ENCODE results near the gene UBE2F. TPM values are rescaled to one million over a fixed set of nuclear protein-coding genes. Genes with fewer than 3 reads are reported as not detected.

Gene UBE2F
- total and polyA plus RNA-seq, 9 of the 15 experiments (the other 6 are each of a cell fraction or from before 2014, with no cell fraction given), result 18.1 to 88.1 (median 53.0) TPM

DNA sequence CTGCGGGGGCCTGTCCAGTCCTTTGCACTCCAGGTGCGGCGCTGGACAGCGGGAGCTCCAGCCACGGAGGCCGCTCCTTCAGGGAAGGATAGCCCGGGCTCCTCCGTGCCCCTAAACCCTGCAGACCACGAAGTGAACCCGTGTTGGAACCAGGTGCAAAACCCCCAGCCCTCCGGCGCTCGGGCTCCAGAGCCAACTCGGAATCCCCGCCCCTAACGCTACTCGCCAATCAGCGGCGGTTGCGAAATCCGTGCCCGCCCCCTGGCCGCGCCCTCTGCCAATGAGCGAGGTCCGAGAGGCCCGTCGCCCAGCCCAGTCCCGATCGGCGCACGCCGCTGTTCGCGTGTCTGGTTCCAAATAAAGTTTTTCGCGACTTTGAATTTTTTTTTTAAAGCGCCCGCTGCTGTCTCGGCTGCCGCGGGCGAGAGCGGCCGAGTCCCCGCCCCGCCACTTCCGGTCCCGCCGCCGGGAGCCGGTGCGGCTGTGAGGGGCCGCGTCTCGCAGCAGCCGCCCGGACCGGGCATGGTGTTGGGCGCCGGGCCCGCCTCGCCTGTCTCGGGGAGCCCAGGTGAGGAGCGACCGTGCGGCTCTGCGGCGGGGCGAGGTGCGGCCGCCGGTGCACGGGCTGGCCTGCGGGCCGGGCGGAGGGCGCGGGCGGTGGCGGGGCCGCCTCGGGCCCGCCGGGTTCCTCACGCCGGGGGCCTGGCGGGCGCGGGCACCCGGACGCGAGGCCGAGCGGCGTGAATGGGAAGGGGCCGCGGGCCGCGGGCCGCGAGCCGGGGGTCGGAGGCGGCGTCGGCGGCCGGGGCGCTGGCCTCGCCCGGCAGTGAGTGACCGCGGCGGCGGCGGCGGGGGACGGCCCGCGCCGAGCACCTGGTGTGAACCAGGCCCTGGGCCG, at the start of gene UBE2F (continued):
- TF ChIP-seq EP400 (IDR thresholded peaks at IDR 0.05) (peak; percentile 52; the same call in 1 of the 2 replicates), ZNF589 (CRISPR knock-in tag; IDR thresholded peaks at IDR 0.05; ENCODE audit: low read depth) (no peak), ZC3H4 (CRISPR knock-in tag; IDR thresholded peaks at IDR 0.05; ENCODE audit: borderline replicate concordance) (no peak), CCAR2 (IDR thresholded peaks at IDR 0.05; ENCODE audit: low read depth, low read length) (no peak), MED1 (CRISPR knock-in tag; IDR thresholded peaks at IDR 0.05; ENCODE audit: borderline replicate concordance) (no peak), FOXM1 (IDR thresholded peaks at IDR 0.05; ENCODE audit: low read depth) (no peak), FOXM1 (CRISPR knock-in tag; IDR thresholded peaks at IDR 0.05; ENCODE audit: low read depth) (no peak), SMC3 (conservative IDR thresholded peaks at IDR 0.05; ENCODE audit: insufficient read depth, low read depth, low read length) (no peak), ZBED1 (IDR thresholded peaks at IDR 0.05) (no peak), FOSL1 (tag; conservative IDR thresholded peaks at IDR 0.05) (0 out of 2 replicates have a peak, but pooled peaks have one; percentile 17), GABPB1 (CRISPR knock-in tag; IDR thresholded peaks at IDR 0.05) (peak; percentile 78; the same call in 1 of the 2 replicates), ZBTB1 (CRISPR knock-in tag; IDR thresholded peaks at IDR 0.05; ENCODE audit: borderline replicate concordance, low read depth) (no peak; the same call in 1 of the 2 replicates), SOX6 (IDR thresholded peaks at IDR 0.05) (peak; percentile 36; the same call in 1 of the 2 replicates), NR2F6 (CRISPR knock-in tag; IDR thresholded peaks at IDR 0.05) (no peak), SIN3B (IDR thresholded peaks at IDR 0.05; ENCODE audit: low read depth) (0 out of 2 replicates have a peak, but pooled peaks have one; percentile 11), ZKSCAN3 (CRISPR knock-in tag; IDR thresholded peaks at IDR 0.05) (no peak), MAFK (IDR thresholded peaks at IDR 0.05; ENCODE audit: low read length) (no peak), POLR2A (conservative IDR thresholded peaks at IDR 0.05) (peak; percentile 65), SMARCA5 (IDR thresholded peaks at IDR 0.05) (no peak)
- TF ChIP-seq, protein P1, sequence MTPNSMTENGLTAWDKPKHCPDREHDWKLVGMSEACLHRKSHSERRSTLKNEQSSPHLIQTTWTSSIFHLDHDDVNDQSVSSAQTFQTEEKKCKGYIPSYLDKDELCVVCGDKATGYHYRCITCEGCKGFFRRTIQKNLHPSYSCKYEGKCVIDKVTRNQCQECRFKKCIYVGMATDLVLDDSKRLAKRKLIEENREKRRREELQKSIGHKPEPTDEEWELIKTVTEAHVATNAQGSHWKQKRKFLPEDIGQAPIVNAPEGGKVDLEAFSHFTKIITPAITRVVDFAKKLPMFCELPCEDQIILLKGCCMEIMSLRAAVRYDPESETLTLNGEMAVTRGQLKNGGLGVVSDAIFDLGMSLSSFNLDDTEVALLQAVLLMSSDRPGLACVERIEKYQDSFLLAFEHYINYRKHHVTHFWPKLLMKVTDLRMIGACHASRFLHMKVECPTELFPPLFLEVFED (CRISPR knock-in tag; conservative IDR thresholded peaks at IDR 0.05), result no peak
- TF ChIP-seq, protein P2, sequence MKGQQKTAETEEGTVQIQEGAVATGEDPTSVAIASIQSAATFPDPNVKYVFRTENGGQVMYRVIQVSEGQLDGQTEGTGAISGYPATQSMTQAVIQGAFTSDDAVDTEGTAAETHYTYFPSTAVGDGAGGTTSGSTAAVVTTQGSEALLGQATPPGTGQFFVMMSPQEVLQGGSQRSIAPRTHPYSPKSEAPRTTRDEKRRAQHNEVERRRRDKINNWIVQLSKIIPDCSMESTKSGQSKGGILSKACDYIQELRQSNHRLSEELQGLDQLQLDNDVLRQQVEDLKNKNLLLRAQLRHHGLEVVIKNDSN (CRISPR knock-in tag; IDR thresholded peaks at IDR 0.05), result no peak
- TF ChIP-seq, protein P3, sequence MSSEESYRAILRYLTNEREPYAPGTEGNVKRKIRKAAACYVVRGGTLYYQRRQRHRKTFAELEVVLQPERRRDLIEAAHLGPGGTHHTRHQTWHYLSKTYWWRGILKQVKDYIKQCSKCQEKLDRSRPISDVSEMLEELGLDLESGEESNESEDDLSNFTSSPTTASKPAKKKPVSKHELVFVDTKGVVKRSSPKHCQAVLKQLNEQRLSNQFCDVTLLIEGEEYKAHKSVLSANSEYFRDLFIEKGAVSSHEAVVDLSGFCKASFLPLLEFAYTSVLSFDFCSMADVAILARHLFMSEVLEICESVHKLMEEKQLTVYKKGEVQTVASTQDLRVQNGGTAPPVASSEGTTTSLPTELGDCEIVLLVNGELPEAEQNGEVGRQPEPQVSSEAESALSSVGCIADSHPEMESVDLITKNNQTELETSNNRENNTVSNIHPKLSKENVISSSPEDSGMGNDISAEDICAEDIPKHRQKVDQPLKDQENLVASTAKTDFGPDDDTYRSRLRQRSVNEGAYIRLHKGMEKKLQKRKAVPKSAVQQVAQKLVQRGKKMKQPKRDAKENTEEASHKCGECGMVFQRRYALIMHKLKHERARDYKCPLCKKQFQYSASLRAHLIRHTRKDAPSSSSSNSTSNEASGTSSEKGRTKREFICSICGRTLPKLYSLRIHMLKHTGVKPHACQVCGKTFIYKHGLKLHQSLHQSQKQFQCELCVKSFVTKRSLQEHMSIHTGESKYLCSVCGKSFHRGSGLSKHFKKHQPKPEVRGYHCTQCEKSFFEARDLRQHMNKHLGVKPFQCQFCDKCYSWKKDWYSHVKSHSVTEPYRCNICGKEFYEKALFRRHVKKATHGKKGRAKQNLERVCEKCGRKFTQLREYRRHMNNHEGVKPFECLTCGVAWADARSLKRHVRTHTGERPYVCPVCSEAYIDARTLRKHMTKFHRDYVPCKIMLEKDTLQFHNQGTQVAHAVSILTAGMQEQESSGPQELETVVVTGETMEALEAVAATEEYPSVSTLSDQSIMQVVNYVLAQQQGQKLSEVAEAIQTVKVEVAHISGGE (CRISPR knock-in tag; IDR thresholded peaks at IDR 0.05), result peak in 1 of 3 experiments; percentile 65; a peak in 1 of 6 replicates
- TF ChIP-seq, protein P4, sequence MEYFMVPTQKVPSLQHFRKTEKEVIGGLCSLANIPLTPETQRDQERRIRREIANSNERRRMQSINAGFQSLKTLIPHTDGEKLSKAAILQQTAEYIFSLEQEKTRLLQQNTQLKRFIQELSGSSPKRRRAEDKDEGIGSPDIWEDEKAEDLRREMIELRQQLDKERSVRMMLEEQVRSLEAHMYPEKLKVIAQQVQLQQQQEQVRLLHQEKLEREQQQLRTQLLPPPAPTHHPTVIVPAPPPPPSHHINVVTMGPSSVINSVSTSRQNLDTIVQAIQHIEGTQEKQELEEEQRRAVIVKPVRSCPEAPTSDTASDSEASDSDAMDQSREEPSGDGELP (CRISPR knock-in tag; IDR thresholded peaks at IDR 0.05; ENCODE audit: borderline replicate concordance), result peak; percentile 83

Measured in K562 (cell line).